Putamen (tissue), 1 donor: ENCODE results near the gene AIFM3.
"Not testable (repeated sequence)": the region's sequence is repeated elsewhere in the genome, so short reads cannot be mapped to it uniquely, and the experiment has no call there.

Experiments used
- DNase-seq: peaks from one replicate; pipeline ENCODE4 v3.0.0-alpha.2; 2016; ENCODE audit warnings: low spot score

Gene AIFM3, protein sequence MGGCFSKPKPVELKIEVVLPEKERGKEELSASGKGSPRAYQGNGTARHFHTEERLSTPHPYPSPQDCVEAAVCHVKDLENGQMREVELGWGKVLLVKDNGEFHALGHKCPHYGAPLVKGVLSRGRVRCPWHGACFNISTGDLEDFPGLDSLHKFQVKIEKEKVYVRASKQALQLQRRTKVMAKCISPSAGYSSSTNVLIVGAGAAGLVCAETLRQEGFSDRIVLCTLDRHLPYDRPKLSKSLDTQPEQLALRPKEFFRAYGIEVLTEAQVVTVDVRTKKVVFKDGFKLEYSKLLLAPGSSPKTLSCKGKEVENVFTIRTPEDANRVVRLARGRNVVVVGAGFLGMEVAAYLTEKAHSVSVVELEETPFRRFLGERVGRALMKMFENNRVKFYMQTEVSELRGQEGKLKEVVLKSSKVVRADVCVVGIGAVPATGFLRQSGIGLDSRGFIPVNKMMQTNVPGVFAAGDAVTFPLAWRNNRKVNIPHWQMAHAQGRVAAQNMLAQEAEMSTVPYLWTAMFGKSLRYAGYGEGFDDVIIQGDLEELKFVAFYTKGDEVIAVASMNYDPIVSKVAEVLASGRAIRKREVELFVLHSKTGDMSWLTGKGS

DNA sequence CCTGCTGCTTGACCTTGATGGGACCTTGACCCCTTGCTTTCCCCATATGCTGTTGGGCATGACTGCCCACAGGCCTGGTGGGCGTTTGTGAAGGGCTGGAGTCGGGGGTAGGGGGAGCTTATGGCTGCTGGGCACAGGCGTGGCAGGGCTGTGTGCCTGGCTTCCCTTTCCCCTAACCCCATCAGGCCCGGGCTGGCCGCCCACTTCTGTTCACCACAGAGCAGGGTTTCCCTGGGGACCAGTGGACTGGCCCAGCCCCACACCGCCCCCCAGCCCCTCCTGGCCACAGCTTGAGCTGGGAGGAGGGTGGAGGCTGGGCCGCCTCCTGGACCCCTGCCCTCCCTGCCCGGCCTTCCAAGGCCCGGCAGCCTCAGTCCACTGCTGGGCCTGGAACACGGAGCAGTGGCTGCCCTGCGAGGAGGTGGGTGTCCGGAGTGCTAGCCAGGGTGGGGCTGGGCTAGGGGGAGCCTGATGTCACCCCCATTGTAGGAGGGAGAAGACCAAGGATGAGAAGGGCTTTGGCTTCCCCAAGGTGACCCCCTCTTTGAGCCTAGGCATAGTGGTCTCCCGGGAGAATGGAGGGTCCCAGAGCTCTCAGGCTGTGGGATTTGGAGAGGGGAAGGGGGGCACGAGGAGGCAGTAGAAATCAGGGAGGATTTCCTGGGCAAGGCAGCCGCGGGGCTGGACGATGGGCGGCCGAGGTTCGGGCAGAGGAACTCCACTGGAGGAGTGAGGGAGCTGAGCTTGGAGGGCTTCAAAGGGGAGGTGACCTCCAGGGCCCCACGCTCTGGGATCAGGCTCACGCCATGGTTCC is at the start of gene AIFM3:
Gene AIFM3 (plus strand): TSS at position 373 of the 814 bp plus-strand sequence. CDS start 690 bp downstream, outside the sequence.
- DNase-seq = peak; percentile 45

DNA sequence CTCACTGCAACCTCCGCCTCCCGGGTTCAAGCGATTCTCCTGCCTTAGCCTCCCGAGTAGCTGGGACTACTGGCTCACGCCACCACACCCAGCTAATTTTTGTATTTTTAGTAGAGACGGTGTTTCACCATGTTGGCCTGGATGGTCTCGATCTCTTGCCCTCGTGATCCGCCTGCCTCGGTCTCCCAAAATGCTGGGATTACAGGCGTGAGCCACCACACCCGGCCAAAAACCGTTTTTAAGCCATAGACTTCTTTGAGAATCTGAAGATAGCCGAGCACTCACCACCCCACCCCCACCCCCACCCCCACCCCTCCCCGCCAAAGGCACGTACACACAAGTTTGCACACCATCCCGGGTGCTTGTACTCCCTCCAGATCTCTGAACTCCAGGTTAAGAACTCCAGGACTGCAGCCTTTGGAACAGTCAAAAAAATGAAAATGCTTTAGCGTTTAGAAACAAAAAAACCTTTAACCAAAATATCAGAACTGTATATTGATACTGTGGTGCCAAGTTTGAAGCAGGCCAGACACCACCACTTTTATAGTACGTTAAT is 48.3 kb upstream of the AIFM3 start:
- DNase-seq = no peak

DNA sequence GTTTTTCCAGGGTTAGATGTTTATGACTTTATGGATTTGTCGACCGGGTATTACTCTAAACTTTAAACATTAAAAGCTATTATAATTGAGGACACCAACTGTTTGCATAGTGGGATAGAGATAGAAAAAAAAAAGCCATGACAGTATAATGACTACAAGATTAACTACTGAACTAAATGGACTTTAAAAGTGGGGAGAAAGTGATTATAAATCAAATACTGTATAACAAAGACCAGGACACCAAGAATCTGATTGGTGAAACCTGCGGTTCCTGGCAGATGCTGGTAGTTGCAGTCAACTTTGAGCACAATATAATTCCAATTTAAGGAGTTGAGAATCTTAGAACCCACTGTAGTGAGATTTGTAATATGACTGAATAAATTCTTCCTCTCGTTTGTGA is 47.3 kb upstream of the AIFM3 start:
- no peak for DNase-seq

- no peak for DNase-seq
Observed at GRCh38 chr22:20920881-20921203, 46.2 kb upstream of the AIFM3 start.

GRCh38 chr22:20922141-20922751 is 44.8 kb upstream of the AIFM3 start:
- DNase-seq = no peak

DNA sequence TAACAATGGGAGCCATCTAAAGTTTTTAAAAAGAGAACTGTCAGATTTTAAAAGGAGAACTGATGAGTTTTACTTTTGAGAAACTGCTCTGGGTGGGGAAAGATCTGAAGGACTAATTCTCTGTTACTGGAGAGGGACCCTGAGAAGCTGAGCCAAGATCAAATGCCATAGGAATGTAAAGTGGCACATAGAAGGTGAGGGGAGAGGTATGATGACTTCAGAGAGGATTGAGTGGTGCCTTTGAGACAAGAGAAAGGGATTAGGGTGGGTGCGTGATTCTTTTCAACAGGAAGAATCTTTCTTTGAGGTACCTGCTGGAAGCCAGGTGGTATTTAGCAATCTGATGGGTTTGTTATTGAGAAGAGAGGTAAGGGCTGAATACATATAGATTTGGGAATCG is 40.8 kb upstream of the AIFM3 start:
- DNase-seq = no peak

DNA sequence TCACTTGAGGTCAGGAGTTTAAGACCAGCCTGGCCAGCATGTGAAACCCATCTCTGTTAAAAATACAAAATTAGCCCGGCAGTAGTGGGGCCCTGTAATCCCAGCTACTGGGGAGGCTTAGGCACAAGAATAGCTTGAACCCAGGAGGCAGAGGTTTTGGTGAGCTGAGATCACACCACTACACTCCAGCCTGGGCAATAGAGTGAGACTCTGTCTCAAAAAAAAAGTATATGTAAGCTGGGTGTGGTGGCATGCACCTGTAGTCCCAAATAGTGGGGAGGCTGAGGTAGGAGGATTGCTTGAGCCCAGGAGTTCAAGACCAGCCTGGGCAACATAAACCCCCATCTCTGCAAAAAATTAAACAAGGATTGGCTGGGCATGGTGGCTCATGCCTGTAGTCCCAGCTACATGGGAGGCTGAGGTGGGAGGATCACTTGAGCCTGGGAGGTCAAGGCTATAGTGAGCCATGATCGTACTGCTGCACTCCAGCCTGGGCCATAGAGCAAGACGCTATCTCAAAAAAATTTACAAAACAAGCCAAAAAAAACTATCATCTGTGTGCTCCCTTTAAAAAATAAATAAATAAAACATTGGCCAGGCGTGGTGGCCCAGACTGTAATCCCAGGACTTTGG is 39.0 kb upstream of the AIFM3 start:
- DNase-seq = no peak

DNA sequence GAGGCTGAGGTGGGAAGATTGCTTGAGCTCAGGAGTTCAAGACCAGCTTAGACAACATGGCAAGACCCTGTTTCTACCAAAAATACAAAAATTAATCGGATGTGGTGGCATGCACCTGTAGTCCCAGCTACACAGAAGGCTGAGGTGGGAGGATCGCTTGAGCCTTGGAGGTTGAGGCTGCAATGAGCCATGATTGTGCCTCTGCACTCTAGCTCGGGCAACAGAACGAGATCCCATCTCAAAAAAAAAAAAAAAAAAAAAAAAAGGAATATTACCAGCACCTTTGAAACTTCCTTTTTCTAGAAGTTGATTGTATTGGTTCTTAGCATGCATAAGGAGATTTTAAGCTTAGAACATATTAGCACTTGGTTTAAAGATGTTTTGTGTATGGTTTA is 38.5 kb upstream of the AIFM3 start:
- no peak for DNase-seq

- DNase-seq = no peak
Observed at GRCh38 chr22:20930004-20930403, 37.1 kb upstream of the AIFM3 start.

DNA sequence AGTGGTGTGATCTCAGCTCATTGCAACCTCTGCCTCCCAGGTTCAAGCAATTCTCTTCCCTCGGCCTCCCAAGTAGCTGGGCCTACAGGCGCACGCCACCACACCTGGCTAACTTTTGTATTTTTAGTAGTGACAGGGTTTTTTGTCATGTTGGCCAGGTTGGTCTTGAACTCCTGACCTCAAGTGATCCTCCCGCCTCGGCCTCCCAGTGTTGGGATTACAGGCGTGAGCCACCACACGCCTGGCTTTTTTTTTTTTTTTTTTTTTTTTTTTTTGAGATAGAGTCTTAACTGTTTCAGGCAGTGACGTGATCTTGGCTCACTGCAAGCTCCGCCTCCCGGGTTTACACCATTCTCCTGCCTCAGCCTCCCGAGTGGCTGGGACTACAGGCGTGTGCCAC is 36.6 kb upstream of the AIFM3 start:
- not testable (repeated sequence) for DNase-seq

- no peak for DNase-seq
Observed at GRCh38 chr22:20931126-20931654, 35.9 kb upstream of the AIFM3 start.

GRCh38 chr22:20933910-20934309 is 33.1 kb upstream of the AIFM3 start:
- no peak for DNase-seq

DNA sequence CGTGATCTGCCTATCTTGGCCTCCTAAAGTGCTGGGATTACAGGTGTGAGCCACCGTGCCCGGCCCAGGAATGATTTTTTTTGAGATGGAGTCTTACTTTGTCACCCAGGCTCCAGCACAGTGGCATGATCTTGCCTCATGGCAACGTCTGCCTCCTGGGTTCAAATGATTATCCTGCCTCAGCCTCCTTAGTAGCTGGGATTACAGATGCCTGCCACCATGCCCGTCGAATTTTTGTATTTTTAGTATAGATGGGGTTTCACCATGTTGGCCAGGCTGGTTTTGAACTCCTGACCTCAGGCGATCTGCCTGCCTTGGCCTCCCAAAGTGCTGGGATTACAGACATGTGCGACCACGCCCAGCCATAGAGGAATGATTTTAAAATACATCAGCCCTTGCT is 32.0 kb upstream of the AIFM3 start:
- not testable (repeated sequence) for DNase-seq

- not testable (repeated sequence) for DNase-seq
Observed at GRCh38 chr22:20935780-20936539, 31.1 kb upstream of the AIFM3 start.

DNA sequence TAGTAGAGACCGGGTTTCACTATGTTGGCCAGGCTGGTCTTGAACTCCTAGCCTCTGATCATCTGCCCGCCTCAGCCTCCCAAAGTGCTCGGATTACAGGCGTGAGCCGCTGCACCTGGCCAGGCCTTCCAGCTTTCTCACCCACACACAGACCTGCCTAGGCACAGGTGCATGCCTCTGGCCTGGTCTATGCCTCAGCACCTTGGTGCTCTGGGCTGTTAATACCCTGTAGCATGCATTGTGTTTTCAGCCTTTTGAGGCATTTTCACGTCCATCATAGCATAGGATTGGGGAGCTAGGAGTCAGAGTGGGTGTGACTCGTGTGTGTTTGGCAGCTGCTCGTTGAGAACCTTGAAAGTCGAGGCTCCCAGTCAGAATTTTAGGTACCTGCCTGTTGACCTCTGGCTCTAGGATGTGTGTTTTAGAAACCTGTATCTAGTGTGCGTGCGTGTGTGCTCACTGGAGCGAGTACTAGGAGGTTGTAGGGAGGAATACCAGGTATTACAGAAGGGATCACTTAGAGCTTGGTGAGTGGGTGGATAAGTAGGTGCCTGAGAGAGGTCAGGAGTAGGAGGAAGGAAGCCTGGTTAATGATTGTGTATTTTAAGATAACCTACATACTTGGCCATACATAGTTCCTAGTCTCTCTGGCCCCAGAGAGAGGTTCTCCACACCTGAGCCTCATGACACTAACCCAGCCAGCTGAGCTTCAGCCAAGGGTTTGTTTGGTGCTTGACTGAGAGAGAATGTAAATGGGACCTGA is 29.8 kb upstream of the AIFM3 start:
- no peak for DNase-seq

- DNase-seq = no peak
Observed at GRCh38 chr22:20937794-20938671, 29.0 kb upstream of the AIFM3 start.

DNA sequence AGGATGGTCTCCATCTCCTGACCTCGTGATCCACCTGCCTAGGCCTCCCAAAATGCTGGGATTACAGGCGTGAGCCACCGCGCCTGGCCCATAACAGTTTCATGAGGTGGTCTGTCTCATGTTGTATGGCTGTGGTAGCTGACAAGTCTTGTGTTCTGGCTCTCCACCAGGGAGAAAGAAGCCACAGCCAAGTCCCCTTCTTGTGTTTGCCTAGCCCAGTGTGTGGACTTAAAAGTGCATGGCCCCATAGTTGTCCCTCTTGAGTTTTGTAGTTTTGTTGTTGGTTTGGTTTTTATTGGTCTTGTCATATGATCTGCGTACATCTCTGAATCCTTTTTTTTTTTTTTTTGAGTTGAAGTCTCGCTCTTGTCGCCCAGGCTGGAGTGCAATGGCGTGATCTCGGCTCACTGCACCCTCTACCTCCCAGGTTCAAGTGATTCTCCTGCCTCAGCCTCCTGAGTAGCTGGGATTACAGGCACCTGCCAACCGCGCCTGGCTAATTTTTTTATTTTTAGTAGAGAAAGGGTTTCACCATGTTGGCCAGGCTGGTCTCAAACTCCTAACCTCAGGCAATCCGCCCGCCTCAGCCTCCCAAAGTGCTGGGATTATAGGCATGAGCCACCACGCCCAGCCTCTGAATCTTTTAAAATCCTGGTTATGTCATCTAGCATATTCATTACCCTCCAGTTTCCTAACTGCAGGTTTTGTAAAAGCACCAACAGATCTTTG is 27.4 kb upstream of the AIFM3 start:
- DNase-seq = not testable (repeated sequence)

- no peak for DNase-seq
Observed at GRCh38 chr22:20940186-20940651, 26.8 kb upstream of the AIFM3 start.
